ENCODE measurements around the gene DDB1.
"Not testable (repeated sequence)": the region's sequence is repeated elsewhere in the genome, so short reads cannot be mapped to it uniquely, and the experiment has no call there.

Gene DDB1

GRCh38 chr11:61274084-61274483 lies 58.8 kb downstream of the DDB1 start:
- DNase-seq (ENCODE audit: extremely low spot score, insufficient read length, low read depth) (no peak), FAIRE-seq (no peak)

GRCh38 chr11:61273178-61274078 lies 59.5 kb downstream of the DDB1 start:
- no peak for DNase-seq (ENCODE audit: extremely low spot score, insufficient read length, low read depth)
- no peak for FAIRE-seq

GRCh38 chr11:61272731-61273130 lies 60.2 kb downstream of the DDB1 start:
- no peak for FAIRE-seq
- no peak for DNase-seq (ENCODE audit: extremely low spot score, insufficient read length, low read depth)

GRCh38 chr11:61270354-61271076 lies 62.4 kb downstream of the DDB1 start:
- FAIRE-seq (no peak), DNase-seq (ENCODE audit: extremely low spot score, insufficient read length, low read depth) (no peak)

- no peak for FAIRE-seq
- DNase-seq (ENCODE audit: extremely low spot score, insufficient read length, low read depth) = no peak
Measured at GRCh38 chr11:61268588-61269250, 64.2 kb downstream of the DDB1 start.

- DNase-seq (ENCODE audit: extremely low spot score, insufficient read length, low read depth) = no peak
- FAIRE-seq = no peak
Measured at GRCh38 chr11:61267437-61267841, 65.5 kb downstream of the DDB1 start.

GRCh38 chr11:61266602-61267001 lies 66.3 kb downstream of the DDB1 start:
- DNase-seq (ENCODE audit: extremely low spot score, insufficient read length, low read depth) (no peak), FAIRE-seq (no peak)

GRCh38 chr11:61265357-61265756 lies 67.5 kb downstream of the DDB1 start:
- DNase-seq (ENCODE audit: extremely low spot score, insufficient read length, low read depth) = no peak
- FAIRE-seq = no peak

- FAIRE-seq = no peak
- no peak for DNase-seq (ENCODE audit: extremely low spot score, insufficient read length, low read depth)
Measured at GRCh38 chr11:61264795-61265194, 68.1 kb downstream of the DDB1 start.

GRCh38 chr11:61264371-61264770 lies 68.5 kb downstream of the DDB1 start:
- no peak for FAIRE-seq
- no peak for DNase-seq (ENCODE audit: extremely low spot score, insufficient read length, low read depth)

- no peak for DNase-seq (ENCODE audit: extremely low spot score, insufficient read length, low read depth)
- FAIRE-seq = no peak
Measured at GRCh38 chr11:61259363-61259762, 73.5 kb downstream of the DDB1 start.

GRCh38 chr11:61258546-61258945 lies 74.4 kb downstream of the DDB1 start:
- DNase-seq (ENCODE audit: extremely low spot score, insufficient read length, low read depth) = no peak
- no peak for FAIRE-seq

- no peak for DNase-seq (ENCODE audit: extremely low spot score, insufficient read length, low read depth)
- FAIRE-seq = no peak
Measured at GRCh38 chr11:61256710-61257482, 76.0 kb downstream of the DDB1 start.

- peak; percentile 82 for FAIRE-seq
Measured at GRCh38 chr11:61254403-61255025, 78.4 kb downstream of the DDB1 start.

GRCh38 chr11:61252332-61252731 lies 80.6 kb downstream of the DDB1 start:
- DNase-seq (ENCODE audit: extremely low spot score, insufficient read length, low read depth); FAIRE-seq: not testable (repeated sequence)

More at GRCh38 chr11:61254403-61255025, 78.4 kb downstream of the DDB1 start:
- DNase-seq (ENCODE audit: extremely low spot score, insufficient read length, low read depth) = peak; percentile 81

- not testable (repeated sequence) for FAIRE-seq; DNase-seq (ENCODE audit: extremely low spot score, insufficient read length, low read depth)
Measured at GRCh38 chr11:61250796-61251765, 81.8 kb downstream of the DDB1 start.

Measured in GM18507 (cell line).